GM12878 (cell line): ENCODE data around the gene VAV2.

Experiments used
- CREM ChIP-seq: IDR thresholded peaks from 2 replicates; pipeline ENCODE4 v1.6.1; 2014; ENCODE audit warnings: antibody characterized with exemption, low read depth
- CTCF ChIP-seq, 3 experiments: IDR thresholded peaks in 2 of 3; conservative IDR thresholded peaks in 1 of 3; 2 replicates each; pipeline ENCODE4 v1.5.1; 2011; ENCODE audit warnings: low read depth in 3 of 3, low read length in 3 of 3, mild to moderate bottlenecking in 3 of 3, control low read depth in 2 of 3, moderate library complexity in 2 of 3, inconsistent platforms in 1 of 3, mixed read lengths in 1 of 3; ENCODE audit not compliant: control insufficient read depth in 2 of 3, insufficient read depth in 1 of 3; ENCODE audit errors: extremely low read depth in 1 of 3
- EZH2 ChIP-seq: IDR thresholded peaks from 2 replicates; pipeline ENCODE4 v1.6.1; 2012; ENCODE audit warnings: low read depth, mild to moderate bottlenecking, control low read depth, inconsistent platforms, low read length, borderline replicate concordance; ENCODE audit not compliant: control insufficient read depth
- IKZF1 ChIP-seq: fragments of 450-650 bp; conservative IDR thresholded peaks from 2 replicates; pipeline ENCODE4 v1.6.1; 2017; ENCODE audit warnings: antibody characterized with exemption, mild to moderate bottlenecking
- SMC3 ChIP-seq: IDR thresholded peaks from 2 replicates; pipeline ENCODE4 v1.6.1; 2011; ENCODE audit warnings: low read length, improper control_type of control experiment, borderline replicate concordance
- SPI1 ChIP-seq: IDR thresholded peaks from 2 replicates; pipeline ENCODE4 v1.6.1; 2011; ENCODE audit warnings: low read depth, mild to moderate bottlenecking, low read length, moderate library complexity, borderline replicate concordance; ENCODE audit not compliant: insufficient read depth

- TF ChIP-seq EZH2: no peak
- no peak for TF ChIP-seq SMC3
- TF ChIP-seq CREM: no peak
- TF ChIP-seq SPI1: no peak
- TF ChIP-seq CTCF (IDR thresholded peaks at IDR 0.05 in 2 of 3, conservative IDR thresholded peaks at IDR 0.05 in 1 of 3; ENCODE audit: control insufficient read depth in 2 of 3, extremely low read depth in 1 of 3, insufficient read depth in 1 of 3, low read depth in 3 of 3, low read length in 3 of 3): no peak
- TF ChIP-seq IKZF1: no peak
These were observed 231.3 kb downstream of the VAV2 start for GRCh38 chr9:133760713-133761290.
